ENCODE data around the gene LZTR1.

The LZTR1 gene

GRCh38 chr22:21016644-21017420, 34.7 kb downstream of the LZTR1 start:
- DNase-seq, result no peak

DNA sequence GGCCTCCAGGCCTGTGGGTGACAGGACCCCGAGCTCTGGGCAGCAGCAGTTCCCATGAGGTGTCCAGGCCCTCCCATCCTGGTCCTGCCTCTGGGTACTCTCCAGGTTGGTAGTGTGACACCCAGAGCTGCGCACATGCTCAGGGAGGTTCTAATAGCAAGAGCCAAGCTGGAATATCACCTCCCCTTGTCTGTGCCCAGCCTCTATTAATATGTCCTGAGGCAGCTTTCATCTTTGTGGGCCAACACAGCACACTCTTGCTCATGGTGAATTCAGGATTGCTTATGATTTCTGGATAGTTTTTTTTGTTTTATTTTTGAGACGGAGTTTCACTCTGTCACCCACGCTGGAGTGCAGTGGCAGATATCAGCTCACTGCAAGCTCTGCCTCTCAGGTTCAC, 36.2 kb downstream of the LZTR1 start:
- DNase-seq, result no peak

DNA sequence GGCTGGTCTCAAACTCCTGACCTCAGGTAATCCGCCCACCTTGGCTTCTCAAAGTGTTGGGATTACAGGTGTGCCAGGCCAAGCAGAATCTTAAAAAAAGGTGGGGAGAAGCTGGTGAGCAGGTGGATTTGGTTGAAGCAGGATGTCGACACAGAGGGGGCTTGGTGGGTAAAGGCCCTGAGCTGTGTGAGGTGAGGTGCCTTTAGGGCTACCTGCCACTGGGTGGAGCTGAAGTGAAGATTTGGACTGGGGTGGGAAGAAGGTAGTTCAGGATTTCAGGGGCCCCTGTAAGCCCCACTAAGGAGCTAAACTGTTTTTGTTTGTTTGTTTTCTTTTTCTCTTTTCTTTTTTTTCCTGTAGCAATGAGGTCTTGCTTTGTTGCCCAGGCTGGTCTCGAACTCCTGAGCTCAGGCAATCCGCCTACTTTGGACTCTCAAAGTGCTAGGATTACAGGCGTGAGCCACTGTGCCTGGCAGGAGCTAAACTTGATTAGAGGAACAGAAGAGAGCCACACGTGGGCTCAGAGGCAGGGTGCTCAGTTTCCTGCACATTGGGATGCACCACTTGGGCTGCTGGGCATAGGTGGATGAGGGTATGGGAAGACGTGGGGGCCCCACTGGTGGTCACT, 38.8 kb downstream of the LZTR1 start:
- peak; percentile 24 to 53 for DNase-seq

DNA sequence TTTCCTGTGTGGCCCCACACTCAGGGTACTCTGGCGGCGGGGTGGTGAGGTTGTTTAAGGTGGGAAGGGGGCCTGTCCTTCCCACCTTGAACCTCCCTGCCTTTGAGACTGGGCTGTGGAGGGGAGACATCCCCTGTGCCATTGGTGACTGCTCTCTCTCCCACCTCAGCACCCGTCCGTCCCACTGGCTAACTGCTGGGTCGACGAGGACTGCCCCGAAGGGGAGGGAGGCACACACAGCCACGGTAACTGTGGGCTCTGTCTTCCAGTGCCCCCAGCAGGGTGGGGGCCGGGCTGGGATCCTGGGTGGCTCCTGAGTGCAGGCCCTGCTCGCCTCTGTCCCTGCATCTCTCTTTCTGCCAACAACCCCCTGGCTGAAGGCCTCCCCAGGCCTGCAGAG, 40.4 kb downstream of the LZTR1 start:
- no peak for DNase-seq

DNA sequence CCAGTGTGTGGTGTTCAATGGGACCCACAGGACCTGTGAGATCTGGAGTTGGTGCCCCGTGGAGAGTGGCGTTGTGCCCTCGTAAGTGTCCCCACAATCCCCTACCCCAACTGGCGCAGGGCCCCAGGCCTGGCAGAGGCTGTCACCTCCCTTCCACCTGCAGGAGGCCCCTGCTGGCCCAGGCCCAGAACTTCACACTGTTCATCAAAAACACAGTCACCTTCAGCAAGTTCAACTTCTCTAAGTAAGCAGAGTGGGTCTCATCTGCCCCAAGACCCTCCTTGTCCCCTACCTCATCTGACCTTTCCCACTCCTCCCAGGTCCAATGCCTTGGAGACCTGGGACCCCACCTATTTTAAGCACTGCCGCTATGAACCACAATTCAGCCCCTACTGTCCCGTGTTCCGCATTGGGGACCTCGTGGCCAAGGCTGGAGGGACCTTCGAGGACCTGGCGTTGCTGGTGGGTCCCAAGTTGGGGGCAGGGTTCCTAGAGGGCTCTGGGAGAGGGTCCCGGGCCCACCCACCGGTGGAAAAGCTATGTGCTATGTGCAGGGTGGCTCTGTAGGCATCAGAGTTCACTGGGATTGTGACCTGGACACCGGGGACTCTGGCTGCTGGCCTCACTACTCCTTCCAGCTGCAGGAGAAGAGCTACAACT, 41.0 kb downstream of the LZTR1 start:
- no peak for DNase-seq

DNA sequence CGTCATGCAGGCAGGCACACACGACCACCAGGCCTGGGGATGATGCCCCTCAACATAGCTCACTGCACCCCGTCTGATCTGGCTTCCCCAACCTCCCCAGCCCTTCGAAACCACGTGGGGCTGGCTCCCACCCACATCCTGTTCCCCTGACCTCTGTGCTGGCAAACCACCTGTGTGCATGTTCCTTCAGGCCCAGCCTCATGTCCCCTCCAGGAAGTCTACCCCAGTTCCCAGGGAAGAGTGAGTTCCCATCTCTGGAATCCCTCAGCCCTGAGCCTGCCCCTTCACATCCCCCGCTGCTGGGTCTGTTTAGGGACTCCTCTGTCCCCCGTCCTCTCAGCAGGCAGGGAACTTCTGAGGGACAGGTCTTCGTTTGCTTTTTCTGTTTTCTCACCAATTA, 43.2 kb downstream of the LZTR1 start:
- no peak for DNase-seq

- DNase-seq, result no peak
Observed at GRCh38 chr22:21025763-21026755, 44.0 kb downstream of the LZTR1 start.

GRCh38 chr22:21026783-21027692, 44.9 kb downstream of the LZTR1 start:
- DNase-seq, result peak; percentile 76 to 90

GRCh38 chr22:21028277-21029251, 46.5 kb downstream of the LZTR1 start:
- peak; percentile 89 to 97 for DNase-seq

DNA sequence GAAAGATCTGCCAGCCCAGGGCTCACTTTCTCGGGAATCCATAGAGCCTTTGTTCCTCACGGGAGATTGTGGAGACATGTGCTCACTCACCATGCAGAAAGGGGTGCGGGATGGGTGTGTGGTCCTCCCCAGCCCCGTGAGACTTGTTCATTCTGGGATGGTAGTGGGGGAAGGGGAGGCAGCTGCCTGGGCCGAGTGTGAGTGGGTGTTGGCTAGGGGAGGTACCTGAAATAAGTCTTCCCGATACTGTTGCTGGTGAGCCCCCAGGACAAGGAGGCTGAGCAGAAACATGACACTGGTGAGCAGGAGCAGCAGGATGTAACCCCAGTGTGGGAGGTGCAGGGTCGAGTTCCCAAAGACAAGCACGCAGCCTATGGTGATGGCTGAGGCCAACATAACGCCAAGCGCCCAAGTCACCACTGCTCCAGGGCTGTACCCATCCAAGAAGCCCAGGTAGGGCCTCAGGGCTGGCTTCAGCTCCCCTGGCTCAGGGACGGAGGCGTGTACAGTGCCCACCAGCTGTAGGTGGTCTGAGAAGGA, 47.5 kb downstream of the LZTR1 start:
- DNase-seq, result peak in 1 of 2 experiments; percentile 52

- no peak for DNase-seq
Observed at GRCh38 chr22:21030032-21030431, 47.9 kb downstream of the LZTR1 start.

DNA sequence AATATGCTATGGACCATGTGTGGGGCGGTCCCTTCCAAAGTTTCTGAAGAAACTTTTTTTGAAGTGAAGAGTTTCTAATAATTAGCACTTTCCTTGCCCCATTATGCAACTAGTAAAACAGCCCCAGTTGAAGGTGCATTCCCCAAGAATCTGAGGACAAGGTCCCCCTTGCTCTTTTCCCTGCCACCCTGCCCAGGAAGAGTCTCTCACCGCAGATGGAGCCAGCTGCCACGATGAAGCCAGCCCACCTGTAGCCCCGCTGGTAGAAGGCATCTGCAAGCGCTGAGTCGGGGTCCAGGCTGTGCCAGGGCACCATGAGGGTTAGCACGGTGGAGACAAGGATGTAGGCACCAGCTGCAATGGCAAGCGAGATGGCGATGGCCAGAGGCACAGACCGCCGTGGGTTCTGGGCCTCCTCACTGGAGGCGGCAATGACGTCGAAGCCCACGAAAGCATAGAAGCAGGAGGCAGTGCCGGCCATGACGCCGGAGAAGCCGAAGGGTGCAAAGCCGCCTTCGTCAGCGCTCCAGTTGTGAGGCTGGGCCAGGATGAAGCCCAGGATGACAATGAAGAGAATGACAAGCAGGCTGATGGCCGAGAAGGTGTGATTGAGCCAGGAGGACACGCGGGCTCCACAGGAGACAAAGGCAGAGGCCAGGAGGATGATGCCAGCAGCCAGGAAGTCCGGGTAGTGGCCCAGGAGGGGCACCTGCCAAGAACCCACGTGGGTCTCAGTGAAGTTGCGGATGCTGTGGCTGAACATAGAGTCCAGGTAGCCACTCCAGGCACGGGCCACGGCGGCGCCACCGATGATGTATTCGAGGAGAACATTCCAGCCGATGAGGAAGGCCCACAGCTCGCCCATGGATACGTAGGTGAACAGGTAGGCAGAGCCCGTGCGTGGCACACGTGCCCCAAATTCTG, 48.8 kb downstream of the LZTR1 start:
- DNase-seq, result no peak

- no peak for DNase-seq
Observed at GRCh38 chr22:21031545-21032036, 49.5 kb downstream of the LZTR1 start.

- DNase-seq, result peak in 1 of 2 experiments; percentile 22
Observed at GRCh38 chr22:21032037-21032867, 50.2 kb downstream of the LZTR1 start, which contains the start of gene SLC7A4. SLC7A4 (minus strand) TSS chr22:21032561; CDS start chr22:21031812, 749 bp downstream.

DNA sequence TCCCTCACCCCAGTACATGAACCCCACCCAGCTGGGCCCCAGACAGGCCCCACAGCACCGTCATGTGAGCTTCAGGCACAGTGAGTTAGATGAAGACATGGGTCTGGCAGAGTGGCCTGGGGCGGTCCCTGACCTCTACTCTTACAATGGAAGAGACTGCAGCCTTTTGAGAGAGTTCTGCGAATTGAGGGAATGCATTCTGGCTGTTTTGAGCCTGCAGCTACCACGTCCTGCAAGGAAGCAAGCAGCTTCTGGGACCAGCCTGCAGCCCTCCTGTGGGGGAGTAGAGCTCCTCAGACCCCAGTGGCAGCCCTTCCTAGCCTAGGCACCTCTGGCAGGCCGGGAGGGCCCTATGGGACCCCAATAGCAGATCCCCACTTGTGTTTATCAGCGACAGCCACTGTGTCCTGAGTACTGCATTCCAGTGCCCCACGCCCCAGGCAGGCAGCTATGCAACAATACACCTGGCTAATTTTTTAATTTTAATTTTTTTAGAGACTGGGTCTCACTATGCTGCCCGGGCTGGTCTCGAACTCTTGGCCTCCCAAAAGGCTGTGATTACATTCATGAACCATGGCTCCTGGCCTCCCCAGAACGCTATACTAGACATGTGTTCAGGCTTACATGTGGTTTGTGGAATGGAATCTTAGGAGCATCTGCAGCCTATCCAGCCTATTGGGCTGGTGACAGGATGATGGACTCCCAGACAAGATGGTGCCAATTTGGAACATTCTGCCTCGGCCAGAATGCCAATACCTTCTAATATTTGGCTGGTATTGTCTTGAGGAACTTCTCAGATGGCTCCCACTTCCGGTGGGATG, 51.0 kb downstream of the LZTR1 start:
- DNase-seq, result no peak

DNA sequence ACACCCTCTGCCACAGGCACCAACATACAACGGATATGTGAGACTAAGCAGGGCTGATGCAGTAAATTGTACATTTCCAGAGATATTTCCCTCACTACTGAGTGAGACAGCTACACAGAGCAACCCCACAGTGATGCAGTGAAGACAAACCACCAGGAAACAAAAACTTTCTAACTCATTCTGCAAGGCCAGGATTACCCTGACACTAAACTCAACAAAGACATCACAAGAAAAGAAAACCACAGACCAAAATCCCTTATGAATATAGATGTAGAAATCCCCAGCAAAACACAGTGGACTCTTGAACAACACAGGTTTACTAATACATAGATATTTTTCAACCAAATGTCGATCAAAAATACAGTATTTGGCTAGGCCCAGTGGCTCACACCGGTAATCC, 51.8 kb downstream of the LZTR1 start:
- no peak for DNase-seq

DNA sequence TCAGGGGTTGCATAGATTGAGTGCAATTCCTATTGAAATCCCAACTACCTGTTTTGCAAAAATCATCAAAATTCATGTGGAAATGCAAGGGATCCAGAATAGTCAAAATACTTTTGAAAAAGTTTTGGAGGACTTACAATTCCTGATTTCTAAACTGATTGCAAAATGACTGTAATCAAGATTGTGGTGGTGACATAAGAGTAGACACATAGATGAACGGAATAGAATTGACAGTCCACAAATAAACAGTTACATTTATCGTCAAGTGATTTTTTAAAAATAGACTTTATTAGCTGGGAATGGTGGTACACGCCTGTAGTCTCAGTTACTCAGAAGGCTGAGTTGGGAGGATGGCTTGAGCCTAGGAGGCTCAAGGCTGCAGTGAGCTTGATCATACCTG, 52.9 kb downstream of the LZTR1 start:
- no peak for DNase-seq

Measured in NCI-H524 (cell line).